B cell (primary cell): ENCODE data around the gene FBH1. TPM values are rescaled to one million over a fixed set of nuclear protein-coding genes. Genes with fewer than 3 reads are reported as not detected.
"Not testable (repeated sequence)": the region's sequence is repeated elsewhere in the genome, so short reads cannot be mapped to it uniquely, and the experiment has no call there.

Source experiments
- ATAC-seq: fragments of 200-7000 bp; cut with Tn5 transposase; one replicate; pipeline ENCODE4 v1.10.0; 2021; ENCODE audit warnings: low read depth, mild to moderate bottlenecking, moderate number of reproducible peaks, moderate library complexity
- CTCF ChIA-PET: fragments of 350-600 bp; sonication (Branson Sonifier 250); formaldehyde crosslinking; loops from one replicate; lab custom pipeline; 2021; ENCODE audit warnings: antibody characterized with exemption, inconsistent platforms; lab: Charles Lee
- POLR2A ChIA-PET: fragments of 350-600 bp; sonication (Branson Sonifier 250); formaldehyde crosslinking; loops from one replicate; lab custom pipeline; 2021; ENCODE audit warnings: antibody characterized with exemption; lab: Charles Lee
- DNase-seq: peaks from one replicate; pipeline ENCODE4 v3.0.0; 2013
- H2AFZ ChIP-seq: 2 replicates; pipeline ENCODE4 v1.6.1; 2012; ENCODE audit warnings: mild to moderate bottlenecking, low read depth, low read length; ENCODE audit not compliant: insufficient read depth, poor library complexity, severe bottlenecking
- H3K27ac ChIP-seq, 2 donors: 1 replicate in 1 of 2; 2 replicates in 1 of 2; pipeline ENCODE4 v1.5.1; 2012 to 2013; ENCODE audit warnings: low read length in 2 of 2, mild to moderate bottlenecking in 2 of 2, moderate library complexity in 1 of 2
- H3K27me3 ChIP-seq, 4 experiments: fragments of 200-600 bp in 1 of 4; sonication (generic) in 1 of 4; replicated peaks in 1 of 4; 1 replicate in 2 of 4; 2 replicates in 2 of 4; pipeline versions ENCODE4 v1.6.1 to v1.7.0; 2013 to 2016; ENCODE audit warnings: low read length in 3 of 4, mild to moderate bottlenecking in 2 of 4, mixed read lengths in 1 of 4, moderate library complexity in 1 of 4; ENCODE audit not compliant: insufficient read depth in 4 of 4, control insufficient read depth in 3 of 4; ENCODE audit errors: control extremely low read depth in 1 of 4
- H3K36me3 ChIP-seq, 2 experiments: replicated peaks in 1 of 2; 1 replicate in 1 of 2; 2 replicates in 1 of 2; pipeline versions ENCODE4 v1.6.1 to v1.7.1; 2013; ENCODE audit warnings: low read length in 1 of 2; ENCODE audit not compliant: insufficient read depth in 2 of 2, control insufficient read depth in 1 of 2; ENCODE audit errors: control extremely low read depth in 1 of 2, extremely low read depth in 1 of 2
- H3K4me1 ChIP-seq, 2 donors: fragments of 200-600 bp in 1 of 2; sonication (generic) in 1 of 2; 1 replicate in 1 of 2; 2 replicates in 1 of 2; pipeline versions ENCODE4 v1.5.1 to v1.6.1; 2013 to 2017; ENCODE audit warnings: low read length in 2 of 2; ENCODE audit not compliant: control insufficient read depth in 2 of 2, insufficient read depth in 2 of 2
- H3K4me2 ChIP-seq: replicated peaks from 2 replicates; pipeline ENCODE3; 2012; ENCODE audit warnings: mild to moderate bottlenecking, low read depth, low read length; ENCODE audit not compliant: poor library complexity, severe bottlenecking
- H3K4me3 ChIP-seq, 5 experiments: fragments of 200-600 bp in 1 of 5; sonication (generic) in 1 of 5; 1 replicate in 3 of 5; 2 replicates in 2 of 5; pipeline versions ENCODE4 v1.5.1 to v1.7.0; 2011 to 2016; ENCODE audit warnings: low read length in 4 of 5, mild to moderate bottlenecking in 4 of 5, low read depth in 2 of 5, control low read depth in 1 of 5, moderate library complexity in 1 of 5; ENCODE audit not compliant: insufficient read depth in 1 of 5; ENCODE audit errors: control extremely low read depth in 1 of 5, extremely low read depth in 1 of 5
- H3K79me2 ChIP-seq: fragments of 200-600 bp; sonication (generic); one replicate; pipeline ENCODE4 v1.6.0; 2016; ENCODE audit warnings: low read length; ENCODE audit not compliant: control insufficient read depth, insufficient read depth
- H3K9ac ChIP-seq: fragments of 200-600 bp; sonication (generic); 2 replicates; pipeline ENCODE4 v1.6.1; 2017; ENCODE audit warnings: mild to moderate bottlenecking, low read length, moderate library complexity
- H3K9me3 ChIP-seq, 3 donors: one replicate each; pipeline versions ENCODE4 v1.6.1 to v1.7.1; 2013; ENCODE audit warnings: low read length in 2 of 3; ENCODE audit not compliant: control insufficient read depth in 2 of 3, insufficient read depth in 1 of 3; ENCODE audit errors: control extremely low read depth in 1 of 3
- H4K20me1 ChIP-seq: 2 replicates; pipeline ENCODE4 v1.6.0; 2012; ENCODE audit warnings: mild to moderate bottlenecking, low read length; ENCODE audit not compliant: insufficient read depth, control insufficient read depth, poor library complexity, severe bottlenecking
- H3K27ac Mint-ChIP-seq: one replicate; pipeline ENCODE4 v1.8.0; 2021; ENCODE audit warnings: mixed read lengths
- H3K27me3 Mint-ChIP-seq: one replicate; pipeline ENCODE4 v1.8.0; 2021; ENCODE audit warnings: mixed read lengths
- H3K4me1 Mint-ChIP-seq: one replicate; pipeline ENCODE4 v1.8.0; 2021; ENCODE audit warnings: mixed read lengths
- H3K4me3 Mint-ChIP-seq: one replicate; pipeline ENCODE4 v1.8.0; 2021; ENCODE audit warnings: mixed read lengths
- H3K9me3 Mint-ChIP-seq: one replicate; pipeline ENCODE4 v1.8.0; 2022; ENCODE audit warnings: mixed read lengths; ENCODE audit not compliant: insufficient read depth
- EZH2 ChIP-seq: IDR thresholded peaks from 2 replicates; pipeline ENCODE4 v1.6.1; 2012; ENCODE audit warnings: borderline replicate concordance, low read depth, mild to moderate bottlenecking, moderate library complexity, low read length; ENCODE audit not compliant: insufficient read depth, poor library complexity, severe bottlenecking
- WGBS: methylation state at CpG from one replicate; pipeline ENCODE4 v1.1.5; 2013; ENCODE audit warnings: missing lambda C conversion rate; ENCODE audit not compliant: insufficient coverage; 5-methylcytosine and 5-hydroxymethylcytosine counted together
- intact Hi-C: fragments of 100-400 bp; cut with micrococcal nuclease; formaldehyde crosslinking; loops from one replicate; pipeline ENCODE4 v1.10.0; 2022
- polyA plus RNA-seq: library from polyadenylated mRNA; depleted of rRNA; stranded (reverse); fragments of >200 nt; gene quantifications from 2 replicates; pipeline ENCODE4 v1.2.3, GENCODE V29; 2012
- total RNA-seq, 2 donors: library from RNA; stranded (reverse); fragments of 120-200 nt in 1 of 2; gene quantifications; 1 replicate in 1 of 2; 2 replicates in 1 of 2; pipeline versions ENCODE4 v1.2.3 to v1.2.4, GENCODE V29; 2013 to 2022
- TF ChIP-seq, protein P1 (sequence below): fragments of 200-600 bp; IDR thresholded peaks from one replicate; pipeline ENCODE4 v1.8.0; 2022; ENCODE audit warnings: antibody characterized with exemption, mild to moderate bottlenecking

The FBH1 gene
- total and polyA plus RNA-seq, 2 donors (not counting 1 experiment from before 2014, with no cell fraction given) = 86.4 to 129 TPM

DNA sequence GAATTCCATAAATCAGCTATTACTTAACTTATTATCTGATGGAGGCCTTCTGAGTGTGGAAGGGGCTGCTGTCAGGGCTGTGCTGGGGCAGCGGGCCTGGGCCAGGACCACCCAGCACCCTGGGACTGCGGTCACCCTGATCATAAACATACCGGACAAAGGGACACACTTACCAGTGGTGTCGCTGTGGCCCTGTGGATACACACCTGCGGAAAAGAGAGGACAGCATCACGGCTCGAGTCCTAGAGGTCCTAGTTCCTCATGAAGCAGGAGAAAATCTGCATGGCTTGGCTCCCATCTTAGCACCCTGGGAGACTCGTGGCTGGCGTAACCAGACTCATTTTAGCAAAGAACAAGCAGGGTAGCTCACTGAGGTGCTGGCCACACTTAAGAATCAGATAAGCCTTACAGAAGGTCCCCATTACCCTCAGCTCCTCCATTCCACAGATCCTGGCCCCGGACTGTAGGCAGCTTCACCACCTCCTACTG, 69.6 kb downstream of the FBH1 start:
- H3K9ac ChIP-seq = no peak overlapping the region
- intact Hi-C loops = no loop called here
- no peak for ATAC-seq
- H3K4me3 ChIP-seq = no peak overlapping the region
- H3K27ac Mint-ChIP-seq = no peak overlapping the region
- H3K36me3 ChIP-seq = peaks cover 0 to 16% of the 10 kb centered on the region in 2 experiments
- TF ChIP-seq, protein P1, sequence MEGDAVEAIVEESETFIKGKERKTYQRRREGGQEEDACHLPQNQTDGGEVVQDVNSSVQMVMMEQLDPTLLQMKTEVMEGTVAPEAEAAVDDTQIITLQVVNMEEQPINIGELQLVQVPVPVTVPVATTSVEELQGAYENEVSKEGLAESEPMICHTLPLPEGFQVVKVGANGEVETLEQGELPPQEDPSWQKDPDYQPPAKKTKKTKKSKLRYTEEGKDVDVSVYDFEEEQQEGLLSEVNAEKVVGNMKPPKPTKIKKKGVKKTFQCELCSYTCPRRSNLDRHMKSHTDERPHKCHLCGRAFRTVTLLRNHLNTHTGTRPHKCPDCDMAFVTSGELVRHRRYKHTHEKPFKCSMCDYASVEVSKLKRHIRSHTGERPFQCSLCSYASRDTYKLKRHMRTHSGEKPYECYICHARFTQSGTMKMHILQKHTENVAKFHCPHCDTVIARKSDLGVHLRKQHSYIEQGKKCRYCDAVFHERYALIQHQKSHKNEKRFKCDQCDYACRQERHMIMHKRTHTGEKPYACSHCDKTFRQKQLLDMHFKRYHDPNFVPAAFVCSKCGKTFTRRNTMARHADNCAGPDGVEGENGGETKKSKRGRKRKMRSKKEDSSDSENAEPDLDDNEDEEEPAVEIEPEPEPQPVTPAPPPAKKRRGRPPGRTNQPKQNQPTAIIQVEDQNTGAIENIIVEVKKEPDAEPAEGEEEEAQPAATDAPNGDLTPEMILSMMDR = no peak
- no peak for TF ChIP-seq EZH2
- H4K20me1 ChIP-seq = no peaks in the 10 kb centered on the region
- no peaks in the 10 kb centered on the region for H3K4me1 ChIP-seq
- H3K9me3 ChIP-seq = no peaks in the 10 kb centered on the region
- H3K79me2 ChIP-seq = no peaks in the 10 kb centered on the region
- POLR2A ChIA-PET = no interaction called here
- WGBS = 87% methylated on average over 10 of the region's 10 CpGs
- H3K9me3 Mint-ChIP-seq = no peaks in the 10 kb centered on the region
- no peaks in the 10 kb centered on the region for H3K27me3 Mint-ChIP-seq
- DNase-seq = no peak
- no peaks in the 10 kb centered on the region for H3K27me3 ChIP-seq
- no peaks in the 10 kb centered on the region for H3K4me1 Mint-ChIP-seq
- no peak overlapping the region for H3K27ac ChIP-seq
- CTCF ChIA-PET = interaction anchor here (1.2 kb wide), 1 partner anchor 11 kb away, joined by 3 read pairs; no protein-coding TSS in a partner anchor
- H3K4me3 Mint-ChIP-seq = no peak overlapping the region
- no peak overlapping the region for H3K4me2 ChIP-seq
- no peak overlapping the region for H2AFZ ChIP-seq

GRCh38 chr10:5960070-5960972, 70.3 kb downstream of the FBH1 start:
- ChIA-PET CTCF (interaction anchor here (1.2 kb wide), 1 partner anchor 11 kb away, joined by 3 read pairs; no protein-coding TSS in a partner anchor), POLR2A (no interaction called here)
- H3K4me3 ChIP-seq = no peak overlapping the region
- no peak for TF ChIP-seq EZH2
- TF ChIP-seq, protein P1 = no peak
- no peak overlapping the region for H3K4me2 ChIP-seq
- intact Hi-C loops = no loop called here
- no peaks in the 10 kb centered on the region for H3K27me3 Mint-ChIP-seq
- no peaks in the 10 kb centered on the region for H3K9me3 Mint-ChIP-seq
- WGBS = 96% methylated on average over 17 of the region's 18 CpGs
- no peak for DNase-seq
- H3K9ac ChIP-seq = no peak overlapping the region
- no peak overlapping the region for H3K4me3 Mint-ChIP-seq
- no peak overlapping the region for H3K27ac ChIP-seq
- H3K36me3 ChIP-seq = peaks cover 0 to 16% of the 10 kb centered on the region in 2 experiments
- no peak overlapping the region for H3K27ac Mint-ChIP-seq
- H3K9me3 ChIP-seq = no peaks in the 10 kb centered on the region
- no peaks in the 10 kb centered on the region for H3K79me2 ChIP-seq
- no peak overlapping the region for H2AFZ ChIP-seq
- no peaks in the 10 kb centered on the region for H4K20me1 ChIP-seq
- no peaks in the 10 kb centered on the region for H3K4me1 ChIP-seq
- no peak for ATAC-seq
- H3K27me3 ChIP-seq = no peaks in the 10 kb centered on the region
- H3K4me1 Mint-ChIP-seq = no peaks in the 10 kb centered on the region

DNA sequence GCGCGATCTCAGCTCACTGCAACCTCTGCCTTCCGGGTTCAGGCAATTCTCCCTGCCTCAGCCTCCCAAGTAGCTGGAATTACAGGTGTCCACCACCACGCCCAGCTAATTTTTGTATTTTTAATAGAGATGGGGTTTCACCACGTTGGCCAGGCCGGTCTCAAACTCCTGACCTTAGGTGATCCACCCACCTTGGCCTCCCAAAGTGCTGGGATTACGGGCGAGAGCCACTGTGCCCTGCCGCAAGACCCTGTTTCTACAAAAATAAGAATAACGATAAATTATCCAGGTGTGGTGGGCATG, 70.9 kb downstream of the FBH1 start:
- H3K36me3 ChIP-seq = peaks cover 0 to 16% of the 10 kb centered on the region in 2 experiments
- DNase-seq, H3K4me1 ChIP-seq, H3K4me3 ChIP-seq, H3K27me3 Mint-ChIP-seq, H3K27ac ChIP-seq, H3K27me3 ChIP-seq, H3K9me3 ChIP-seq, H3K27ac Mint-ChIP-seq, H3K9me3 Mint-ChIP-seq, H2AFZ ChIP-seq, H3K9ac ChIP-seq, H3K79me2 ChIP-seq, H3K4me2 ChIP-seq, CTCF ChIA-PET, intact Hi-C loops, H4K20me1 ChIP-seq, POLR2A ChIA-PET, H3K4me1 Mint-ChIP-seq, H3K4me3 Mint-ChIP-seq, ATAC-seq: not testable (repeated sequence)
- 97% methylated on average over 3 of the region's 10 CpGs for WGBS
